NB4 (cell line): Measurements from ENCODE around the gene SEMA5A.

Experiments used
- DNase-seq: peaks from one replicate; pipeline ENCODE4 v3.0.0; 2010; ENCODE audit warnings: low read depth
- H3K4me3 ChIP-seq: one replicate; pipeline ENCODE4 v1.5.1; 2011; ENCODE audit warnings: mild to moderate bottlenecking, low read depth, low read length, moderate library complexity
- MYC ChIP-seq: IDR thresholded peaks from 2 replicates; pipeline ENCODE4 v1.6.1; 2011; ENCODE audit warnings: low read depth, low read length
- POLR2A ChIP-seq: IDR thresholded peaks from 2 replicates; pipeline ENCODE4 v1.6.1; 2011; ENCODE audit warnings: mild to moderate bottlenecking; ENCODE audit not compliant: insufficient read length; ENCODE audit errors: extremely low read depth
- TF ChIP-seq, protein P1 (sequence below): IDR thresholded peaks from one replicate; pipeline ENCODE4 v1.5.1; 2012; ENCODE audit warnings: low read depth, low read length
- TF ChIP-seq, protein P2 (sequence below): IDR thresholded peaks from 2 replicates; pipeline ENCODE4 v1.6.1; 2011; ENCODE audit warnings: low read depth, low read length

The SEMA5A gene

DNA sequence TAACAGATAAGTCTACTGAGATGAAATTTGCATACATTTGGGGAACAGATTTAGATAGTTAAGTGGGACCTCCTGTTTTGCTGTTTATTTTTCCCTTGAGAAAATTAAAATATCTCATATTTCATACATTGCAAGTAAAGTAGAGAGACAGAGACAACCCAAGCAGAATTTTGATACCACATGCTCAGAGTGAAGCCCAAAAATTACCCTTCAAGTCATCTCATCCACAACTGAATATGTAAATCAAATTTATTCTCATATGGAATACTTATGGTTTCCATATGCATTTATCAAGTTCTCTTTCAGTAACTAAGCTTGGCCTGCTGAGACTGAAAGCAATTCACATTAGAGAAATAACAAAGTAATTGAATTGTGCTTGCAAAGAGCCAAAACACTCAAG is 474.4 kb downstream of the SEMA5A start:
- H3K4me3 ChIP-seq: no peak overlapping the region
- no peak for DNase-seq
- TF ChIP-seq, protein P1, sequence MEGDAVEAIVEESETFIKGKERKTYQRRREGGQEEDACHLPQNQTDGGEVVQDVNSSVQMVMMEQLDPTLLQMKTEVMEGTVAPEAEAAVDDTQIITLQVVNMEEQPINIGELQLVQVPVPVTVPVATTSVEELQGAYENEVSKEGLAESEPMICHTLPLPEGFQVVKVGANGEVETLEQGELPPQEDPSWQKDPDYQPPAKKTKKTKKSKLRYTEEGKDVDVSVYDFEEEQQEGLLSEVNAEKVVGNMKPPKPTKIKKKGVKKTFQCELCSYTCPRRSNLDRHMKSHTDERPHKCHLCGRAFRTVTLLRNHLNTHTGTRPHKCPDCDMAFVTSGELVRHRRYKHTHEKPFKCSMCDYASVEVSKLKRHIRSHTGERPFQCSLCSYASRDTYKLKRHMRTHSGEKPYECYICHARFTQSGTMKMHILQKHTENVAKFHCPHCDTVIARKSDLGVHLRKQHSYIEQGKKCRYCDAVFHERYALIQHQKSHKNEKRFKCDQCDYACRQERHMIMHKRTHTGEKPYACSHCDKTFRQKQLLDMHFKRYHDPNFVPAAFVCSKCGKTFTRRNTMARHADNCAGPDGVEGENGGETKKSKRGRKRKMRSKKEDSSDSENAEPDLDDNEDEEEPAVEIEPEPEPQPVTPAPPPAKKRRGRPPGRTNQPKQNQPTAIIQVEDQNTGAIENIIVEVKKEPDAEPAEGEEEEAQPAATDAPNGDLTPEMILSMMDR: no peak
- TF ChIP-seq MYC (no peak), POLR2A (no peak)
- TF ChIP-seq, protein P2, sequence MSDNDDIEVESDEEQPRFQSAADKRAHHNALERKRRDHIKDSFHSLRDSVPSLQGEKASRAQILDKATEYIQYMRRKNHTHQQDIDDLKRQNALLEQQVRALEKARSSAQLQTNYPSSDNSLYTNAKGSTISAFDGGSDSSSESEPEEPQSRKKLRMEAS: no peak

GRCh38 chr5:9071074-9071473 is 474.8 kb downstream of the SEMA5A start:
- no peak overlapping the region for H3K4me3 ChIP-seq
- TF ChIP-seq, protein P2: no peak
- TF ChIP-seq MYC (no peak), POLR2A (no peak)
- TF ChIP-seq, protein P1: no peak
- DNase-seq: no peak

GRCh38 chr5:9069650-9070049 is 476.2 kb downstream of the SEMA5A start:
- no peak for TF ChIP-seq POLR2A
- TF ChIP-seq MYC: no peak
- TF ChIP-seq, protein P2: no peak
- TF ChIP-seq, protein P1: no peak
- DNase-seq: no peak
- no peak overlapping the region for H3K4me3 ChIP-seq

DNA sequence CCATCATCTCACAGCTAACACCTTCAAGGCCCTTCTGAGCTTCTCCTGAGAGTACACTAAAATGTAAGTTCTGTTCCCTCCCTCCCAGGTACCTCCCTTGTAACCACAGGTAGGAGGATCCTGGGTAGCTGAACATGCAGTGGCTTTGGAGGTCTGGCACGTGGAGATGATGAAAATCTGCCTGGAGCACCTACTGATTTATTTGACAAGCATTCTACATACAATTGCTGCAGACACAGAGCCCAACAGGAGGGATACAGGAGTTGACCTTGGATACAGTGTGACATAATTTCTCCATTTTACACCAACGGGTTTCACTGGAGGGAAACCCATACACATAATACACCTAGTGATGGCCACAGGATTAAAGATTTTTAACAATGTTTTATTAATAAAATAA is 478.7 kb downstream of the SEMA5A start:
- no peak for DNase-seq
- TF ChIP-seq, protein P2: no peak
- no peak for TF ChIP-seq POLR2A
- TF ChIP-seq, protein P1: no peak
- no peak for TF ChIP-seq MYC
- no peak overlapping the region for H3K4me3 ChIP-seq

DNA sequence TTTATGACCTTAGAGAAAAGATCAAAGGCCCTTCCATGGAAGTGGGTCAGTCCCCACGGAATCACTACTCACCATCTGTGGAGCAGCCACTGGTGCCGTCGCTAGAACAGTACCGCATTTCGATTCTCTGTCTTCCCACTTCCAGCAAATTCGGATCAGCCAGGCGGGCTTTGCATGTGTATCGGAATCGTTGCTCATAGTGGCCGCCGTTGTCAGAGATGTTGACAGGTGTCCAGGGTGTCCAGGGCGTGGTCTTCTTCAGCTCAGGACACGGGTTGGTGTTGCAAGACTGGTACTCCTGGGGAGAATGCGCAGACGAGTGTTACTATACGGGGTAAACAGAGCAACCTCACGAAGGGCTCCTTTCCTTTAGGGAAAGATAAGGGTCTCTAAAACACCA is 479.5 kb downstream of the SEMA5A start:
- no peak overlapping the region for H3K4me3 ChIP-seq
- TF ChIP-seq, protein P2: no peak
- TF ChIP-seq, protein P1: no peak
- no peak for TF ChIP-seq POLR2A
- TF ChIP-seq MYC: no peak
- no peak for DNase-seq
